GM23338 (cell line): ENCODE results near the gene TMEM106A. TPM values are rescaled to one million over a fixed set of nuclear protein-coding genes. Genes with fewer than 3 reads are reported as not detected.

Experiments used
- ATAC-seq: fragments of 200-7000 bp; cut with Tn5 transposase; 3 replicates; pipeline ENCODE4 v1.9.1; 2020
- DNase-seq: peaks from one replicate; pipeline ENCODE4 v3.0.0-alpha.2; 2015; ENCODE audit warnings: low spot score
- H2AFZ ChIP-seq: fragments of 200-600 bp; sonication (generic); 2 replicates; pipeline ENCODE4 v1.8.0; 2016; ENCODE audit warnings: antibody characterized with exemption, mild to moderate bottlenecking, moderate library complexity
- H3F3A ChIP-seq: fragments of 200-600 bp; sonication (generic); replicated peaks from 2 replicates; pipeline ENCODE4 v1.8.0; 2017; ENCODE audit warnings: antibody characterized with exemption, mixed run types, low read depth
- H3K27ac ChIP-seq: fragments of 200-600 bp; sonication (generic); 2 replicates; pipeline ENCODE4 v1.6.1; 2016; ENCODE audit warnings: low read depth
- H3K27me3 ChIP-seq: fragments of 200-600 bp; sonication (generic); 2 replicates; pipeline ENCODE4 v1.8.0; 2016; ENCODE audit warnings: mild to moderate bottlenecking, mixed run types, moderate library complexity; ENCODE audit not compliant: insufficient read depth
- H3K36me3 ChIP-seq: fragments of 200-600 bp; sonication (generic); 2 replicates; pipeline ENCODE4 v1.8.0; 2016; ENCODE audit warnings: mild to moderate bottlenecking; ENCODE audit not compliant: insufficient read depth
- H3K4me1 ChIP-seq: fragments of 200-600 bp; sonication (generic); 2 replicates; pipeline ENCODE4 v1.8.0; 2016; ENCODE audit warnings: mild to moderate bottlenecking, moderate library complexity; ENCODE audit not compliant: insufficient read depth
- H3K4me2 ChIP-seq: fragments of 200-600 bp; sonication (generic); 2 replicates; pipeline ENCODE4 v1.7.1; 2017; ENCODE audit warnings: mixed run types
- H3K4me3 ChIP-seq: fragments of 200-600 bp; sonication (generic); 2 replicates; pipeline ENCODE4 v1.6.1; 2016; ENCODE audit warnings: mixed run types
- H3K79me2 ChIP-seq: fragments of 200-600 bp; sonication (generic); replicated peaks from 2 replicates; pipeline ENCODE4 v1.8.0; 2017; ENCODE audit warnings: mild to moderate bottlenecking; ENCODE audit not compliant: insufficient read depth
- H3K9me2 ChIP-seq: fragments of 200-600 bp; sonication (generic); 2 replicates; pipeline ENCODE4 v1.8.0; 2017; ENCODE audit not compliant: insufficient read depth
- H4K20me1 ChIP-seq: fragments of 200-600 bp; sonication (generic); replicated peaks from 2 replicates; pipeline ENCODE4 v1.8.0; 2017; ENCODE audit warnings: mild to moderate bottlenecking; ENCODE audit not compliant: insufficient read depth
- H3K27ac Mint-ChIP-seq: 2 replicates; pipeline ENCODE4 v1.8.0; 2020; ENCODE audit warnings: inconsistent platforms, mild to moderate bottlenecking, moderate library complexity, mixed read lengths
- H3K27me3 Mint-ChIP-seq: 3 replicates; pipeline ENCODE4 v1.8.0; 2022; ENCODE audit warnings: low read depth, mild to moderate bottlenecking, moderate library complexity, mixed read lengths, inconsistent platforms; ENCODE audit not compliant: insufficient read depth, poor library complexity
- H3K36me3 Mint-ChIP-seq: 3 replicates; pipeline ENCODE4 v1.8.0; 2021; ENCODE audit warnings: low read depth, mild to moderate bottlenecking, inconsistent platforms, moderate library complexity, mixed read lengths
- H3K4me1 Mint-ChIP-seq: 3 replicates; pipeline ENCODE4 v1.8.0; 2020; ENCODE audit warnings: mild to moderate bottlenecking, inconsistent platforms, mixed read lengths
- H3K4me3 Mint-ChIP-seq: 3 replicates; pipeline ENCODE4 v1.8.0; 2021; ENCODE audit warnings: moderate library complexity, mild to moderate bottlenecking, inconsistent platforms, mixed read lengths
- H3K9me3 Mint-ChIP-seq: 3 replicates; pipeline ENCODE4 v1.8.0; 2020; ENCODE audit warnings: moderate library complexity, mild to moderate bottlenecking, inconsistent platforms, mixed read lengths
- CREB1 ChIP-seq: fragments of 250-450 bp; sonication (Bioruptor Pico); IDR thresholded peaks from 2 replicates; pipeline ENCODE4 v1.5.0; 2020; ENCODE audit warnings: low read depth, mild to moderate bottlenecking, moderate library complexity
- CTCF ChIP-seq, 2 experiments: fragments of 200-600 bp in 1 of 2; sonication (generic) in 1 of 2; conservative IDR thresholded peaks; 2 replicates each; pipeline versions ENCODE4 v1.5.1 to v1.6.1; 2016 to 2017; ENCODE audit warnings: antibody characterized with exemption in 2 of 2, low read depth in 2 of 2, mild to moderate bottlenecking in 2 of 2, moderate library complexity in 1 of 2
- EZH2 ChIP-seq: fragments of 200-600 bp; sonication (generic); IDR thresholded peaks from one replicate; pipeline ENCODE4 v1.8.0; 2017; ENCODE audit warnings: antibody characterized with exemption, mild to moderate bottlenecking, low read depth; ENCODE audit not compliant: unreplicated experiment
- EZH2phosphoT487 ChIP-seq: fragments of 200-600 bp; sonication (generic); IDR thresholded peaks from one replicate; pipeline ENCODE4 v1.8.1; 2018; ENCODE audit warnings: antibody characterized with exemption; ENCODE audit not compliant: unreplicated experiment
- JUNB ChIP-seq: IDR thresholded peaks from one replicate; pipeline ENCODE4 v1.6.1; 2016; ENCODE audit warnings: antibody characterized with exemption; ENCODE audit not compliant: unreplicated experiment
- STAT1 ChIP-seq: IDR thresholded peaks from one replicate; pipeline ENCODE4 v1.6.1; 2016; ENCODE audit warnings: antibody characterized with exemption; ENCODE audit not compliant: unreplicated experiment
- ZNF114 ChIP-seq: fragments of 250-450 bp; sonication (Bioruptor Pico); IDR thresholded peaks from 2 replicates; pipeline ENCODE4 v1.5.0; 2020; ENCODE audit warnings: mild to moderate bottlenecking, moderate library complexity
- ZNF331 ChIP-seq: fragments of 250-450 bp; sonication (Bioruptor Pico); IDR thresholded peaks from 2 replicates; pipeline ENCODE4 v1.5.0; 2020; ENCODE audit warnings: low read depth, mild to moderate bottlenecking, moderate library complexity
- polyA plus RNA-seq: library from polyadenylated mRNA; unstranded; fragments of >200 nt; fragmentation: Nextera tagmentation; extraction: Ambion mirVana; gene quantifications from 2 replicates; pipeline ENCODE4 v1.2.1, GENCODE V29; 2016
- total RNA-seq: library from RNA; depleted of rRNA; stranded (reverse); fragments of >200 nt; shearing (Covaris generic); gene quantifications from 2 replicates; pipeline ENCODE4 v1.2.3, GENCODE V29; 2014
- TF ChIP-seq, protein P1 (sequence below): fragments of 250-450 bp; sonication (Bioruptor Pico); IDR thresholded peaks from 2 replicates; pipeline ENCODE4 v1.5.0; 2020; ENCODE audit warnings: mild to moderate bottlenecking, moderate library complexity

The TMEM106A gene
- total and polyA plus RNA-seq, 2 experiments from 2014 or later = 1.1 to 1.5 TPM

- TF ChIP-seq EZH2 (no peak), JUNB (no peak), ZNF114 (CRISPR knock-in tag) (no peak), ZNF331 (CRISPR knock-in tag) (no peak), EZH2phosphoT487 (no peak)
- TF ChIP-seq, protein P1, sequence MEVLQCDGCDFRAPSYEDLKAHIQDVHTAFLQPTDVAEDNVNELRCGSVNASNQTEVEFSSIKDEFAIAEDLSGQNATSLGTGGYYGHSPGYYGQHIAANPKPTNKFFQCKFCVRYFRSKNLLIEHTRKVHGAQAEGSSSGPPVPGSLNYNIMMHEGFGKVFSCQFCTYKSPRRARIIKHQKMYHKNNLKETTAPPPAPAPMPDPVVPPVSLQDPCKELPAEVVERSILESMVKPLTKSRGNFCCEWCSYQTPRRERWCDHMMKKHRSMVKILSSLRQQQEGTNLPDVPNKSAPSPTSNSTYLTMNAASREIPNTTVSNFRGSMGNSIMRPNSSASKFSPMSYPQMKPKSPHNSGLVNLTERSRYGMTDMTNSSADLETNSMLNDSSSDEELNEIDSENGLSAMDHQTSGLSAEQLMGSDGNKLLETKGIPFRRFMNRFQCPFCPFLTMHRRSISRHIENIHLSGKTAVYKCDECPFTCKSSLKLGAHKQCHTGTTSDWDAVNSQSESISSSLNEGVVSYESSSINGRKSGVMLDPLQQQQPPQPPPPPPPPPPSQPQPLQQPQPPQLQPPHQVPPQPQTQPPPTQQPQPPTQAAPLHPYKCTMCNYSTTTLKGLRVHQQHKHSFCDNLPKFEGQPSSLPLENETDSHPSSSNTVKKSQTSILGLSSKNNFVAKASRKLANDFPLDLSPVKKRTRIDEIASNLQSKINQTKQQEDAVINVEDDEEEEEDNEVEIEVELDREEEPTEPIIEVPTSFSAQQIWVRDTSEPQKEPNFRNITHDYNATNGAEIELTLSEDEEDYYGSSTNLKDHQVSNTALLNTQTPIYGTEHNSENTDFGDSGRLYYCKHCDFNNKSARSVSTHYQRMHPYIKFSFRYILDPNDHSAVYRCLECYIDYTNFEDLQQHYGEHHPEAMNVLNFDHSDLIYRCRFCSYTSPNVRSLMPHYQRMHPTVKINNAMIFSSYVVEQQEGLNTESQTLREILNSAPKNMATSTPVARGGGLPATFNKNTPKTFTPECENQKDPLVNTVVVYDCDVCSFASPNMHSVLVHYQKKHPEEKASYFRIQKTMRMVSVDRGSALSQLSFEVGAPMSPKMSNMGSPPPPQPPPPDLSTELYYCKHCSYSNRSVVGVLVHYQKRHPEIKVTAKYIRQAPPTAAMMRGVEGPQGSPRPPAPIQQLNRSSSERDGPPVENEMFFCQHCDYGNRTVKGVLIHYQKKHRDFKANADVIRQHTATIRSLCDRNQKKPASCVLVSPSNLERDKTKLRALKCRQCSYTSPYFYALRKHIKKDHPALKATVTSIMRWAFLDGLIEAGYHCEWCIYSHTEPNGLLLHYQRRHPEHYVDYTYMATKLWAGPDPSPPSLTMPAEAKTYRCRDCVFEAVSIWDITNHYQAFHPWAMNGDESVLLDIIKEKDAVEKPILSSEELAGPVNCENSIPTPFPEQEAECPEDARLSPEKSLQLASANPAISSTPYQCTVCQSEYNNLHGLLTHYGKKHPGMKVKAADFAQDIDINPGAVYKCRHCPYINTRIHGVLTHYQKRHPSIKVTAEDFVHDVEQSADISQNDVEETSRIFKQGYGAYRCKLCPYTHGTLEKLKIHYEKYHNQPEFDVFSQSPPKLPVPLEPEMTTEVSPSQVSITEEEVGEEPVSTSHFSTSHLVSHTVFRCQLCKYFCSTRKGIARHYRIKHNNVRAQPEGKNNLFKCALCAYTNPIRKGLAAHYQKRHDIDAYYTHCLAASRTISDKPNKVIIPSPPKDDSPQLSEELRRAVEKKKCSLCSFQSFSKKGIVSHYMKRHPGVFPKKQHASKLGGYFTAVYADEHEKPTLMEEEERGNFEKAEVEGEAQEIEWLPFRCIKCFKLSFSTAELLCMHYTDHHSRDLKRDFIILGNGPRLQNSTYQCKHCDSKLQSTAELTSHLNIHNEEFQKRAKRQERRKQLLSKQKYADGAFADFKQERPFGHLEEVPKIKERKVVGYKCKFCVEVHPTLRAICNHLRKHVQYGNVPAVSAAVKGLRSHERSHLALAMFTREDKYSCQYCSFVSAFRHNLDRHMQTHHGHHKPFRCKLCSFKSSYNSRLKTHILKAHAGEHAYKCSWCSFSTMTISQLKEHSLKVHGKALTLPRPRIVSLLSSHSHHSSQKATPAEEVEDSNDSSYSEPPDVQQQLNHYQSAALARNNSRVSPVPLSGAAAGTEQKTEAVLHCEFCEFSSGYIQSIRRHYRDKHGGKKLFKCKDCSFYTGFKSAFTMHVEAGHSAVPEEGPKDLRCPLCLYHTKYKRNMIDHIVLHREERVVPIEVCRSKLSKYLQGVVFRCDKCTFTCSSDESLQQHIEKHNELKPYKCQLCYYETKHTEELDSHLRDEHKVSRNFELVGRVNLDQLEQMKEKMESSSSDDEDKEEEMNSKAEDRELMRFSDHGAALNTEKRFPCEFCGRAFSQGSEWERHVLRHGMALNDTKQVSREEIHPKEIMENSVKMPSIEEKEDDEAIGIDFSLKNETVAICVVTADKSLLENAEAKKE (CRISPR knock-in tag) = no peak
Observed at GRCh38 chr17:43193251-43193650, 18.4 kb upstream of the TMEM106A start (continued).

DNA sequence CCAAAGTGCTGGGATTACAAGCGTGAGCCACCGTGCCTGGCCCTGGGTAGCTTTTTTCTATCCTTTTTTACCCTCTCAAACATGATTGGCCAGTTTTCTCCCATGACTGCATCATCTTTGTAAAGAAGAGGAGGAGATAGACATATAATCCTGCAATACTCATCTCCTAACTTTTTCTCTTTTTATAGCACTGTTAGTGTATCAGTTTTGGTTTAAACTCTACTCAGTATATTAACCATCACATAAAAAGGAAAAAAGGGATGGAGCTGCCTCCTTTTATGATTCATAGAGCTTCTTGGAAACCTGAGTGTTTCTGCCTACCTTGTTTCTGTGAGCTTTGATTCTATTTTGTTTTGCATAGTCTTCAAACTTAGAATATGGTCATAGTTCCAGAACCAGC lies 12.0 kb upstream of the TMEM106A start:
- Histone ChIP-seq H4K20me1 (0 out of 2 replicates have a peak, but pooled peaks cover under 1% of the 10 kb centered on the region), H3K4me3 (no peak overlapping the region), H2AFZ (no peak overlapping the region), H3K27ac (no peak overlapping the region), H3K36me3 (peaks cover 12% of the 10 kb centered on the region), H3K9me2 (no peaks in the 10 kb centered on the region), H3K27me3 (no peaks in the 10 kb centered on the region), H3F3A (no peaks in the 10 kb centered on the region), H3K4me2 (no peak overlapping the region), H3K4me1 (no peaks in the 10 kb centered on the region), H3K79me2 (no peaks in the 10 kb centered on the region)
- DNase-seq (no peak), ATAC-seq (no peak)
- H3K4me3 Mint-ChIP-seq = no peak overlapping the region
- no peaks in the 10 kb centered on the region for H3K9me3 Mint-ChIP-seq
- H3K36me3 Mint-ChIP-seq = peaks cover 56% of the 10 kb centered on the region
- H3K4me1 Mint-ChIP-seq = no peaks in the 10 kb centered on the region
- no peaks in the 10 kb centered on the region for H3K27me3 Mint-ChIP-seq
- no peak overlapping the region for H3K27ac Mint-ChIP-seq
- no peak for TF ChIP-seq EZH2phosphoT487
- TF ChIP-seq CTCF (conservative IDR thresholded peaks at IDR 0.05; ENCODE audit: low read depth in 2 of 2) = no peak
- TF ChIP-seq ZNF331 (CRISPR knock-in tag) = no peak
- TF ChIP-seq JUNB = no peak
- no peak for TF ChIP-seq CREB1 (CRISPR knock-in tag)
- TF ChIP-seq STAT1 = no peak
- TF ChIP-seq EZH2 = no peak
